Gastrocnemius medialis (tissue), 4 donors: ENCODE data around the gene PHF21B. TPM values are rescaled to one million over a fixed set of nuclear protein-coding genes. Genes with fewer than 3 reads are reported as not detected.

Experiments
- ATAC-seq, 2 donors: fragments of 150-250 bp; one replicate each; pipeline ENCODE4 v1.9.1; 2016
- DNase-seq, 2 donors: peaks; one replicate each; pipeline ENCODE4 v3.0.0-alpha.2; 2019
- H3K27ac ChIP-seq, 4 donors: fragments of 200-600 bp; sonication (generic); 1 replicate in 1 of 4; 2 replicates in 3 of 4; pipeline ENCODE4 v1.5.1; 2016 to 2018; ENCODE audit warnings: mild to moderate bottlenecking in 2 of 4, moderate library complexity in 1 of 4
- H3K27me3 ChIP-seq, 3 donors: fragments of 200-600 bp; sonication (generic) in 2 of 3; 1 replicate in 1 of 3; 2 replicates in 2 of 3; pipeline versions ENCODE4 v1.5.1 to v1.6.0; 2016 to 2019; ENCODE audit warnings: mild to moderate bottlenecking in 1 of 3, moderate library complexity in 1 of 3
- H3K36me3 ChIP-seq, 2 donors: fragments of 200-600 bp; sonication (generic) in 1 of 2; one replicate each; pipeline ENCODE4 v1.5.1; 2017 to 2018
- H3K4me1 ChIP-seq, 2 donors: fragments of 200-600 bp; sonication (generic) in 1 of 2; one replicate each; pipeline ENCODE4 v1.5.1; 2016 to 2017; ENCODE audit warnings: mild to moderate bottlenecking in 2 of 2
- H3K4me3 ChIP-seq, 4 donors: fragments of 200-600 bp; sonication (generic) in 3 of 4; 1 replicate in 1 of 4; 2 replicates in 3 of 4; pipeline ENCODE4 v1.5.1; 2016 to 2019; ENCODE audit warnings: mild to moderate bottlenecking in 2 of 4
- H3K9me3 ChIP-seq, 3 donors: fragments of 200-600 bp; sonication (generic) in 2 of 3; 1 replicate in 1 of 3; 2 replicates in 2 of 3; pipeline ENCODE4 v1.5.1; 2016 to 2019
- POLR2A ChIP-seq, 2 donors: fragments of 450-650 bp; IDR thresholded peaks; one replicate each; pipeline ENCODE4 v1.6.1; 2017; ENCODE audit warnings: antibody characterized with exemption in 2 of 2, mild to moderate bottlenecking in 2 of 2, moderate library complexity in 2 of 2
- in situ Hi-C, 4 donors: fragments of 200-750 bp; cut with MboI; loops; one replicate each; pipeline versions ENCODE4 v1.15.0 to v1.8.0; 2017; ENCODE audit warnings: low sequenced_read_pairs in 4 of 4
- intact Hi-C: fragments of 100-400 bp; cut with DNase I; formaldehyde crosslinking; loops from one replicate; pipeline ENCODE4 v1.15.1; 2023; ENCODE audit warnings: low total_unique reads
- total RNA-seq, 4 donors: library from RNA; depleted of rRNA; stranded (reverse); fragments of >200 nt; gene quantifications; one replicate each; pipeline versions ENCODE4 v1.1.0 to v1.2.3, GENCODE V29; 2016
- TF ChIP-seq, protein P1 (sequence below), 5 experiments: fragments of 450-650 bp in 3 of 5; fragments of 200-600 bp in 2 of 5; sonication (generic) in 2 of 5; IDR thresholded peaks in 4 of 5; conservative IDR thresholded peaks in 1 of 5; 1 replicate in 4 of 5; 2 replicates in 1 of 5; pipeline ENCODE4 v1.5.1; 2016 to 2019; ENCODE audit warnings: antibody characterized with exemption in 5 of 5, mild to moderate bottlenecking in 3 of 5, moderate library complexity in 3 of 5

Gene PHF21B
- total RNA-seq, 4 donors from 2014 or later, result 0.07 TPM; not detected in 3

GRCh38 chr22:45001653-45002052, 8.2 kb downstream of the PHF21B start:
- no peak overlapping the region for H3K27ac ChIP-seq
- no peak overlapping the region for H3K4me3 ChIP-seq
- TF ChIP-seq POLR2A (IDR thresholded peaks at IDR 0.05), result no peak
- TF ChIP-seq, protein P1, sequence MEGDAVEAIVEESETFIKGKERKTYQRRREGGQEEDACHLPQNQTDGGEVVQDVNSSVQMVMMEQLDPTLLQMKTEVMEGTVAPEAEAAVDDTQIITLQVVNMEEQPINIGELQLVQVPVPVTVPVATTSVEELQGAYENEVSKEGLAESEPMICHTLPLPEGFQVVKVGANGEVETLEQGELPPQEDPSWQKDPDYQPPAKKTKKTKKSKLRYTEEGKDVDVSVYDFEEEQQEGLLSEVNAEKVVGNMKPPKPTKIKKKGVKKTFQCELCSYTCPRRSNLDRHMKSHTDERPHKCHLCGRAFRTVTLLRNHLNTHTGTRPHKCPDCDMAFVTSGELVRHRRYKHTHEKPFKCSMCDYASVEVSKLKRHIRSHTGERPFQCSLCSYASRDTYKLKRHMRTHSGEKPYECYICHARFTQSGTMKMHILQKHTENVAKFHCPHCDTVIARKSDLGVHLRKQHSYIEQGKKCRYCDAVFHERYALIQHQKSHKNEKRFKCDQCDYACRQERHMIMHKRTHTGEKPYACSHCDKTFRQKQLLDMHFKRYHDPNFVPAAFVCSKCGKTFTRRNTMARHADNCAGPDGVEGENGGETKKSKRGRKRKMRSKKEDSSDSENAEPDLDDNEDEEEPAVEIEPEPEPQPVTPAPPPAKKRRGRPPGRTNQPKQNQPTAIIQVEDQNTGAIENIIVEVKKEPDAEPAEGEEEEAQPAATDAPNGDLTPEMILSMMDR (IDR thresholded peaks at IDR 0.05 in 4 of 5, conservative IDR thresholded peaks at IDR 0.05 in 1 of 5), result no peak
- in situ Hi-C loops (no loop called here), intact Hi-C loops (no loop called here)
- ATAC-seq, result no peak
- peaks cover 26 to 29% (median 28%) of the 10 kb centered on the region in 3 donors for H3K27me3 ChIP-seq
- no peak for DNase-seq
- peaks cover 0 to 3% of the 10 kb centered on the region in 2 donors for H3K4me1 ChIP-seq
- H3K9me3 ChIP-seq, result no peaks in the 10 kb centered on the region
- no peaks in the 10 kb centered on the region for H3K36me3 ChIP-seq

DNA sequence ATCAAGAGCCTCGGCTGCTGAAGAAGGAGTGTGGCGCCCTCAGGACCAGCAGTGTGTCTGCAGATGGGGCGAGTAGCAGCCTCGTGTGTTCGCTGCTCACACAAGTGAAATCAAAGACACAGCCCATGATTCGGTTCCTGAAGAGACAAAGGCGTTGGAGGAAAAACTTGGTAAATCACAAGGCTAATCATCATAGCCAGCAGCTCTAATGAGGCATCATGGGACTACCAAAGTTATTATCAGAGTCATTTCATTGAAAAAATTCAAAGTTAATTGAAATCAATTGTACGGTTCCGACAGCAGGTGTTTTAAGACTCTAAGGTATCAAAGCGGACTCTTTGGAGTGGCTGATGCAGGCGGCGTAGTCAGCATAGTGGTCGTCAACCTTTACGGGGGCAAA, 9.5 kb downstream of the PHF21B start:
- Histone ChIP-seq H3K4me3 (no peak overlapping the region), H3K36me3 (no peaks in the 10 kb centered on the region), H3K4me1 (no peaks in the 10 kb centered on the region), H3K27ac (no peak overlapping the region), H3K27me3 (peaks cover 13 to 21% (median 18%) of the 10 kb centered on the region in 3 donors), H3K9me3 (no peaks in the 10 kb centered on the region)
- DNase-seq (no peak), ATAC-seq (no peak)
- TF ChIP-seq, protein P1 (IDR thresholded peaks at IDR 0.05 in 4 of 5, conservative IDR thresholded peaks at IDR 0.05 in 1 of 5), result no peak
- no peak for TF ChIP-seq POLR2A (IDR thresholded peaks at IDR 0.05)
- in situ Hi-C loops, result no loop called here
- intact Hi-C loops, result no loop called here

DNA sequence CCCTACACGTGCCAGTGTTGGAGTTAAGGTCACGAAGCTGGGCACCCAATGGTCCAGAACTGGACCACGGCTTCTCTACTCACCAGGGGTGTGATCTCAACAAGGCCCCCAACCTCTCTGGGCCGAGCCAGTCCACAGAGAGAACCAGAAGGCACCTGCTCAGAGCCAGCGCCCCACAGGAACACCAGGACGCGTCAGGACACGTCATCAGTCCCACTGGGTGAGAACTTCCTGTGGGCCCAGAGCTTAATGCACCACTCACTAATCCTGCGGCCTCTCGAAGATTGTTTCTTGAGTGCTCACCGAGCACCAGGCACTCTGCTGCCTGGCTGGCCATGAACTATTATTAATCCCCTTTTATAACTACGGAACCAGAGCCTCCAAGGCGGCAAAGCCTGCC, 10.1 kb downstream of the PHF21B start:
- H3K36me3 ChIP-seq, result no peaks in the 10 kb centered on the region
- ATAC-seq (no peak), DNase-seq (no peak)
- intact Hi-C loops (no loop called here), in situ Hi-C loops (no loop called here)
- H3K9me3 ChIP-seq, result no peaks in the 10 kb centered on the region
- H3K27me3 ChIP-seq, result peaks cover 6 to 15% (median 12%) of the 10 kb centered on the region in 3 donors
- H3K27ac ChIP-seq, result no peak overlapping the region
- TF ChIP-seq POLR2A (IDR thresholded peaks at IDR 0.05), result no peak
- TF ChIP-seq, protein P1 (IDR thresholded peaks at IDR 0.05 in 4 of 5, conservative IDR thresholded peaks at IDR 0.05 in 1 of 5), result no peak
- no peaks in the 10 kb centered on the region for H3K4me1 ChIP-seq
- H3K4me3 ChIP-seq, result no peak overlapping the region

- Histone ChIP-seq H3K36me3 (no peaks in the 10 kb centered on the region), H3K27me3 (peaks cover 2 to 12% (median 9%) of the 10 kb centered on the region in 3 donors), H3K4me3 (no peak overlapping the region), H3K27ac (no peak overlapping the region), H3K9me3 (no peaks in the 10 kb centered on the region), H3K4me1 (no peaks in the 10 kb centered on the region)
- intact Hi-C loops (no loop called here), in situ Hi-C loops (no loop called here)
- DNase-seq, result no peak
- ATAC-seq, result no peak
- no peak for TF ChIP-seq POLR2A (IDR thresholded peaks at IDR 0.05)
- TF ChIP-seq, protein P1 (IDR thresholded peaks at IDR 0.05 in 4 of 5, conservative IDR thresholded peaks at IDR 0.05 in 1 of 5), result no peak
These were observed 10.6 kb downstream of the PHF21B start for GRCh38 chr22:44999231-44999630.

DNA sequence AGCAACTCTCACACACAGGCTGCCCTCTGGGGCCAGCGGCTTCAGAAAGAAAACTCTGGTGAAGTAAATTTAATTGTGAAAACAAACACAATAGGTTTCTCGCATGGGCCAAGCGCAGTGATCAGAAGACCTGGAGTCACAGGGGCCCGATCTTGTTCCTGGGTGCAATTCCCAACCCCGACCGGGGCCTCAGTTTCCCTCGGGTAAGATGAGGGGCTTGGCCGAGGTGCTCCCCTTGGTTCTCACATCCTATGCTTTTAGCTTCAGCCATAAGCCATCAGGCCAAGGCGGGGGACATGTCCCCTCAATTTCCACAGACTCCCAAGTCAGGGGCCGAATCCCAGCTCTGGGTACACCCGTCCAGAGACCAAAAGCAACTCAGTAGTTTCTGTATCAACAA, 11.5 kb downstream of the PHF21B start:
- no peak for TF ChIP-seq POLR2A (IDR thresholded peaks at IDR 0.05)
- TF ChIP-seq, protein P1 (IDR thresholded peaks at IDR 0.05 in 4 of 5, conservative IDR thresholded peaks at IDR 0.05 in 1 of 5), result no peak
- Histone ChIP-seq H3K27me3 (peaks cover 0 to 9% (median 5%) of the 10 kb centered on the region in 3 donors), H3K9me3 (no peaks in the 10 kb centered on the region), H3K4me1 (no peaks in the 10 kb centered on the region), H3K4me3 (no peak overlapping the region), H3K27ac (no peak overlapping the region), H3K36me3 (no peaks in the 10 kb centered on the region)
- no peak for DNase-seq
- intact Hi-C loops (no loop called here), in situ Hi-C loops (no loop called here)
- ATAC-seq, result no peak
